ENCODE measurements around the gene LRTM2.
A peak's percentile ranks its signal among the peaks of the same experiment; 100 is the strongest.

The LRTM2 gene

GRCh38 chr12:1839956-1840951 is 19.9 kb downstream of the LRTM2 start:
- peak overlapping the region; percentile 64 for H3K27ac Mint-ChIP-seq
- H3K9me3 Mint-ChIP-seq: no peaks in the 10 kb centered on the region
- no peaks in the 10 kb centered on the region for H3K36me3 Mint-ChIP-seq (ENCODE audit: low read depth)
- H3K27me3 Mint-ChIP-seq (ENCODE audit: low read depth, poor library complexity): peaks cover 46% of the 10 kb centered on the region
- no peak for TF ChIP-seq CTCF (IDR thresholded peaks at IDR 0.05)
- DNase-seq: no peak
- H3K4me1 Mint-ChIP-seq: peaks cover 86% of the 10 kb centered on the region
- peak overlapping the region; percentile 38 for H3K4me3 Mint-ChIP-seq

- H3K36me3 Mint-ChIP-seq (ENCODE audit: low read depth): no peaks in the 10 kb centered on the region
- TF ChIP-seq CTCF (IDR thresholded peaks at IDR 0.05): no peak
- H3K4me1 Mint-ChIP-seq: peaks cover 83% of the 10 kb centered on the region
- peak overlapping the region; percentile 78 for H3K27ac Mint-ChIP-seq
- DNase-seq: no peak
- H3K27me3 Mint-ChIP-seq (ENCODE audit: low read depth, poor library complexity): peaks cover 44% of the 10 kb centered on the region
- H3K4me3 Mint-ChIP-seq: peak overlapping the region; percentile 57
- no peaks in the 10 kb centered on the region for H3K9me3 Mint-ChIP-seq
Measured at GRCh38 chr12:1840981-1841425, 20.6 kb downstream of the LRTM2 start.

- Mint-ChIP-seq H3K27ac (peak overlapping the region; percentile 78), H3K4me1 (peaks cover 78% of the 10 kb centered on the region), H3K4me3 (no peak overlapping the region), H3K36me3 (ENCODE audit: low read depth) (no peaks in the 10 kb centered on the region), H3K9me3 (no peaks in the 10 kb centered on the region), H3K27me3 (ENCODE audit: low read depth, poor library complexity) (peaks cover 49% of the 10 kb centered on the region)
- TF ChIP-seq CTCF (IDR thresholded peaks at IDR 0.05): no peak
- no peak for DNase-seq
Measured at GRCh38 chr12:1841586-1842182, 21.3 kb downstream of the LRTM2 start.

GRCh38 chr12:1842183-1842904 is 22.0 kb downstream of the LRTM2 start:
- H3K27me3 Mint-ChIP-seq (ENCODE audit: low read depth, poor library complexity): peaks cover 50% of the 10 kb centered on the region
- TF ChIP-seq CTCF (IDR thresholded peaks at IDR 0.05): no peak
- H3K4me1 Mint-ChIP-seq: peaks cover 72% of the 10 kb centered on the region
- no peaks in the 10 kb centered on the region for H3K9me3 Mint-ChIP-seq
- H3K36me3 Mint-ChIP-seq (ENCODE audit: low read depth): no peaks in the 10 kb centered on the region
- no peak for DNase-seq
- no peak overlapping the region for H3K4me3 Mint-ChIP-seq
- H3K27ac Mint-ChIP-seq: no peak overlapping the region

GRCh38 chr12:1842905-1843640 is 22.7 kb downstream of the LRTM2 start:
- H3K27me3 Mint-ChIP-seq (ENCODE audit: low read depth, poor library complexity): peaks cover 50% of the 10 kb centered on the region
- H3K27ac Mint-ChIP-seq: no peak overlapping the region
- peaks cover 68% of the 10 kb centered on the region for H3K4me1 Mint-ChIP-seq
- no peaks in the 10 kb centered on the region for H3K36me3 Mint-ChIP-seq (ENCODE audit: low read depth)
- TF ChIP-seq CTCF (IDR thresholded peaks at IDR 0.05): no peak
- DNase-seq: no peak
- no peak overlapping the region for H3K4me3 Mint-ChIP-seq
- H3K9me3 Mint-ChIP-seq: no peaks in the 10 kb centered on the region
